ENCODE results near the gene FAM200A. TPM values are rescaled to one million over a fixed set of nuclear protein-coding genes. Genes with fewer than 3 reads are reported as not detected.

FAM200A gene
- total and polyA plus RNA-seq, 2 of the 8 experiments (the other 6 are each of a cell fraction or from before 2014, with no cell fraction given), result 4.3 to 7.5 TPM

- WGBS, 2 experiments (ENCODE audit: extremely low coverage in 1 of 2, insufficient coverage in 1 of 2, insufficient read length in 1 of 2, insufficient replicate concordance in 2 of 2, low coverage in 1 of 2, low lambda C conversion rate in 2 of 2, missing lambda C conversion rate in 1 of 2), result 84% methylated on average over 7 of the region's 7 CpGs; no CpG with 5 or more reads in 1 of the 2 experiments
- CTCF ChIA-PET (ENCODE audit: partially characterized antibody), result no interaction called here
Measured at GRCh38 chr7:99594948-99595745, 43.2 kb upstream of the FAM200A start.

More at GRCh38 chr7:99594948-99595745, 43.2 kb upstream of the FAM200A start:
- Histone ChIP-seq H2BK15ac (ENCODE audit: low read length) (no peak overlapping the region), H3K23ac (ENCODE audit: insufficient read length) (no peak overlapping the region), H2BK5ac (ENCODE audit: low read depth, low read length) (no peak overlapping the region), H3K4me1 (replicated peaks in 1 of 4; ENCODE audit: control insufficient read depth in 3 of 4, insufficient read depth in 4 of 4, low read length in 3 of 4) (peaks cover 0 to 2% (median 0%) of the 10 kb centered on the region in 4 experiments; a peak in 1 of 7 replicates), H3K23me2 (ENCODE audit: low read depth, low read length) (no peaks in the 10 kb centered on the region), H3K9me3 (ENCODE audit: insufficient read depth in 2 of 2, low read depth in 1 of 2, low read length in 1 of 2) (0 out of 4 replicates have a peak, but pooled peaks cover 0 to 2% of the 10 kb centered on the region in 2 experiments), H3K4ac (replicated peaks; ENCODE audit: insufficient read length, low read depth, low read length) (no peak overlapping the region), H3K9ac (replicated peaks in 1 of 4; ENCODE audit: extremely low read depth in 1 of 4, low read depth in 3 of 4, low read length in 3 of 4) (no peak overlapping the region), H3K36me3 (ENCODE audit: control insufficient read depth in 2 of 4, insufficient read depth in 4 of 4, low read length in 3 of 4) (no peaks in the 10 kb centered on the region), H3K18ac (ENCODE audit: extremely low read depth, low read length) (no peak overlapping the region), H2BK12ac (ENCODE audit: low read depth, low read length) (no peak overlapping the region), H2AFZ (ENCODE audit: low read length) (no peak overlapping the region), H4K5ac (ENCODE audit: insufficient read length, low read depth, low read length) (no peak overlapping the region), H2AK5ac (ENCODE audit: low read depth, low read length) (no peak overlapping the region), H2BK20ac (ENCODE audit: low read length) (no peak overlapping the region), H3K27me3 (replicated peaks in 1 of 4; ENCODE audit: control insufficient read depth in 3 of 4, extremely low read depth in 1 of 4, insufficient read depth in 3 of 4, low read length in 3 of 4) (no peaks in the 10 kb centered on the region), H2BK120ac (replicated peaks; ENCODE audit: low read depth, low read length) (no peak overlapping the region), H3K79me1 (ENCODE audit: low read depth, low read length) (no peaks in the 10 kb centered on the region), H4K91ac (replicated peaks; ENCODE audit: insufficient read length, low read length) (no peak overlapping the region), H3K14ac (ENCODE audit: insufficient read length) (no peak overlapping the region), H3K27ac (ENCODE audit: low read depth, low read length) (no peak overlapping the region), H3K79me2 (ENCODE audit: control insufficient read depth in 1 of 2, insufficient read depth in 2 of 2, low read length in 2 of 2) (no peaks in the 10 kb centered on the region), H3K56ac (replicated peaks; ENCODE audit: insufficient read length, low read depth, low read length) (no peak overlapping the region), H3K4me2 (ENCODE audit: insufficient read depth in 1 of 2, low read depth in 2 of 2, low read length in 2 of 2) (no peak overlapping the region), H4K8ac (ENCODE audit: extremely low read depth, insufficient read depth, low read length) (no peak overlapping the region), H3K4me3 (ENCODE audit: extremely low read depth in 1 of 4, insufficient read depth in 2 of 4, low read depth in 3 of 4, low read length in 4 of 4) (no peak overlapping the region), H4K20me1 (replicated peaks in 1 of 2; ENCODE audit: control insufficient read depth in 1 of 2, insufficient read depth in 2 of 2, low read length in 2 of 2) (no peaks in the 10 kb centered on the region)
- FAIRE-seq, result no peak
- POLR2A ChIA-PET (ENCODE audit: partially characterized antibody), result no interaction called here
- TF ChIP-seq RNF2 (IDR thresholded peaks at IDR 0.05; ENCODE audit: borderline replicate concordance, low read depth, low read length, missing control alignments, poor library complexity, severe bottlenecking) (no peak), SUZ12 (IDR thresholded peaks at IDR 0.05; ENCODE audit: low read length) (no peak), TAF7 (optimal IDR thresholded peaks at IDR 0.05; ENCODE audit: borderline replicate concordance, low read depth, low read length) (no peak), NRF1 (IDR thresholded peaks at IDR 0.05; ENCODE audit: low read depth, low read length) (no peak)
- no peak for DNase-seq (ENCODE audit: low read depth in 1 of 2, low spot score in 2 of 2)

Measured in H1 (cell line).